H1 (cell line): ENCODE data around the gene CALHM5. TPM values are rescaled to one million over a fixed set of nuclear protein-coding genes. Genes with fewer than 3 reads are reported as not detected.

Experiments
- CTCF ChIA-PET: fragments of 300-600 bp; sonication (Branson Sonifier 250); formaldehyde crosslinking; loops from one replicate; lab custom pipeline; 2021; ENCODE audit not compliant: partially characterized antibody; lab: Charles Lee
- POLR2A ChIA-PET: fragments of 300-600 bp; sonication (Branson Sonifier 250); formaldehyde crosslinking; loops from one replicate; lab custom pipeline; 2021; ENCODE audit warnings: inconsistent platforms; ENCODE audit not compliant: partially characterized antibody; lab: Charles Lee
- DNase-seq, 2 experiments: peaks; one replicate each; pipeline versions ENCODE4 v3.0.0 to v3.0.0-alpha.2; 2010 to 2022; ENCODE audit warnings: low spot score in 2 of 2, low read depth in 1 of 2, mixed read lengths in 1 of 2
- FAIRE-seq: peaks from 2 replicates; lab custom pipeline; 2011; peaks lifted over from hg19 to GRCh38; lab: Jason Lieb, UNC
- H2AFZ ChIP-seq: 2 replicates; pipeline ENCODE4 v1.8.1; 2012; ENCODE audit warnings: low read length, inconsistent platforms
- H2AK5ac ChIP-seq: 2 replicates; pipeline ENCODE4 v1.6.1; 2013; ENCODE audit warnings: low read depth, low read length
- H2BK120ac ChIP-seq: replicated peaks from 2 replicates; pipeline ENCODE3; 2013; ENCODE audit warnings: low read depth, low read length, inconsistent platforms
- H2BK12ac ChIP-seq: 2 replicates; pipeline ENCODE4 v1.6.1; 2013; ENCODE audit warnings: low read depth, low read length
- H2BK15ac ChIP-seq: 2 replicates; pipeline ENCODE4 v1.6.1; 2013; ENCODE audit warnings: low read length
- H2BK20ac ChIP-seq: 2 replicates; pipeline ENCODE4 v1.6.1; 2013; ENCODE audit warnings: low read length
- H2BK5ac ChIP-seq: 2 replicates; pipeline ENCODE4 v1.6.1; 2013; ENCODE audit warnings: low read depth, low read length
- H3K14ac ChIP-seq: 2 replicates; pipeline ENCODE4 v1.6.1; 2013; ENCODE audit warnings: inconsistent platforms; ENCODE audit not compliant: insufficient read length
- H3K18ac ChIP-seq: 2 replicates; pipeline ENCODE4 v1.6.1; 2013; ENCODE audit warnings: low read length; ENCODE audit errors: extremely low read depth
- H3K23ac ChIP-seq: 2 replicates; pipeline ENCODE4 v1.6.1; 2013; ENCODE audit warnings: inconsistent platforms; ENCODE audit not compliant: insufficient read length
- H3K23me2 ChIP-seq: 2 replicates; pipeline ENCODE4 v1.6.1; 2013; ENCODE audit warnings: low read depth, low read length
- H3K27ac ChIP-seq: 2 replicates; pipeline ENCODE4 v1.6.1; 2011; ENCODE audit warnings: low read depth, low read length, inconsistent platforms
- H3K27me3 ChIP-seq, 4 experiments: replicated peaks in 1 of 4; 1 replicate in 1 of 4; 2 replicates in 3 of 4; pipeline versions ENCODE4 v1.6.1 to v1.8.1; 2011 to 2013; ENCODE audit warnings: low read length in 3 of 4, mild to moderate bottlenecking in 3 of 4, inconsistent platforms in 2 of 4, mixed read lengths in 2 of 4, moderate library complexity in 1 of 4; ENCODE audit not compliant: control insufficient read depth in 3 of 4, insufficient read depth in 3 of 4; ENCODE audit errors: extremely low read depth in 1 of 4
- H3K36me3 ChIP-seq, 4 experiments: 2 replicates each; pipeline versions ENCODE4 v1.6.1 to v1.8.1; 2011 to 2013; ENCODE audit warnings: mild to moderate bottlenecking in 4 of 4, low read length in 3 of 4, moderate library complexity in 2 of 4, control low read depth in 1 of 4, inconsistent platforms in 1 of 4; ENCODE audit not compliant: insufficient read depth in 4 of 4, control insufficient read depth in 2 of 4
- H3K4ac ChIP-seq: replicated peaks from 2 replicates; pipeline ENCODE3; 2013; ENCODE audit warnings: low read length, low read depth, mixed read lengths, inconsistent platforms; ENCODE audit not compliant: insufficient read length
- H3K4me1 ChIP-seq, 4 experiments: replicated peaks in 1 of 4; 1 replicate in 1 of 4; 2 replicates in 3 of 4; pipeline versions ENCODE4 v1.6.1 to v1.8.1; 2011 to 2013; ENCODE audit warnings: low read length in 3 of 4, inconsistent platforms in 2 of 4, mixed read lengths in 1 of 4; ENCODE audit not compliant: insufficient read depth in 4 of 4, control insufficient read depth in 3 of 4
- H3K4me2 ChIP-seq, 2 experiments: 2 replicates each; pipeline versions ENCODE4 v1.6.1 to v1.8.1; 2011 to 2013; ENCODE audit warnings: low read depth in 2 of 2, low read length in 2 of 2, control low read depth in 1 of 2, inconsistent platforms in 1 of 2, mild to moderate bottlenecking in 1 of 2; ENCODE audit not compliant: insufficient read depth in 1 of 2
- H3K4me3 ChIP-seq, 4 experiments: fragments of 200-600, 300-600 bp in 1 of 4; sonication (generic), shearing (Covaris generic), sonication (Bioruptor Twin) in 1 of 4; 2 replicates each; pipeline versions ENCODE4 v1.5.1 to v1.8.1; 2011 to 2016; ENCODE audit warnings: low read length in 4 of 4, low read depth in 3 of 4, control low read depth in 2 of 4, inconsistent platforms in 2 of 4, mild to moderate bottlenecking in 2 of 4, mixed read lengths in 1 of 4, moderate library complexity in 1 of 4; ENCODE audit not compliant: insufficient read depth in 2 of 4; ENCODE audit errors: extremely low read depth in 1 of 4
- H3K56ac ChIP-seq: replicated peaks from 2 replicates; pipeline ENCODE3; 2013; ENCODE audit warnings: low read depth, mild to moderate bottlenecking, mixed read lengths, low read length, inconsistent platforms; ENCODE audit not compliant: insufficient read length
- H3K79me1 ChIP-seq: 2 replicates; pipeline ENCODE4 v1.6.1; 2013; ENCODE audit warnings: low read depth, low read length, control low read depth
- H3K79me2 ChIP-seq, 2 experiments: 2 replicates each; pipeline versions ENCODE4 v1.6.1 to v1.8.1; 2012 to 2013; ENCODE audit warnings: low read length in 2 of 2, mild to moderate bottlenecking in 2 of 2, inconsistent platforms in 1 of 2; ENCODE audit not compliant: insufficient read depth in 2 of 2, control insufficient read depth in 1 of 2
- H3K9ac ChIP-seq, 4 experiments: replicated peaks in 1 of 4; 1 replicate in 1 of 4; 2 replicates in 3 of 4; pipeline versions ENCODE4 v1.6.1 to v1.8.1; 2011 to 2013; ENCODE audit warnings: low read depth in 3 of 4, low read length in 3 of 4, control low read depth in 2 of 4, mild to moderate bottlenecking in 2 of 4, moderate library complexity in 2 of 4, inconsistent platforms in 1 of 4; ENCODE audit errors: extremely low read depth in 1 of 4
- H3K9me3 ChIP-seq, 2 experiments: 2 replicates each; pipeline versions ENCODE4 v1.6.1 to v1.8.1; 2012 to 2013; ENCODE audit warnings: mild to moderate bottlenecking in 2 of 2, moderate library complexity in 2 of 2, control low read depth in 1 of 2, inconsistent platforms in 1 of 2, low read depth in 1 of 2, low read length in 1 of 2, mixed read lengths in 1 of 2; ENCODE audit not compliant: insufficient read depth in 2 of 2
- H4K20me1 ChIP-seq, 2 experiments: replicated peaks in 1 of 2; 2 replicates each; pipeline versions ENCODE3 to v1.8.1; 2011 to 2013; ENCODE audit warnings: inconsistent platforms in 2 of 2, low read length in 2 of 2, mild to moderate bottlenecking in 1 of 2; ENCODE audit not compliant: insufficient read depth in 2 of 2, control insufficient read depth in 1 of 2
- H4K5ac ChIP-seq: 2 replicates; pipeline ENCODE4 v1.6.1; 2013; ENCODE audit warnings: low read length, low read depth, mixed read lengths, inconsistent platforms; ENCODE audit not compliant: insufficient read length
- H4K8ac ChIP-seq: 2 replicates; pipeline ENCODE4 v1.8.0; 2013; ENCODE audit warnings: mild to moderate bottlenecking, moderate library complexity, low read length, inconsistent platforms; ENCODE audit not compliant: insufficient read depth; ENCODE audit errors: extremely low read depth
- H4K91ac ChIP-seq: replicated peaks from 2 replicates; pipeline ENCODE3; 2013; ENCODE audit warnings: low read length, mixed read lengths, inconsistent platforms; ENCODE audit not compliant: insufficient read length
- CHD1 ChIP-seq: IDR thresholded peaks from 2 replicates; pipeline ENCODE4 v1.6.1; 2012; ENCODE audit warnings: low read depth, low read length, improper control_type of control experiment
- JUN ChIP-seq: IDR thresholded peaks from 2 replicates; pipeline ENCODE4 v1.6.1; 2011; ENCODE audit warnings: low read depth, mild to moderate bottlenecking, improper control_type of control experiment, low read length
- SIX5 ChIP-seq: IDR thresholded peaks from 2 replicates; pipeline ENCODE4 v1.6.1; 2011; ENCODE audit warnings: mild to moderate bottlenecking, low read depth, low read length
- WGBS, 2 experiments: shearing (Covaris generic) in 1 of 2; methylation state at CpG; one replicate each; pipeline versions ENCODE4 v1.1.6 to v1.1.7; 2013 to 2015; ENCODE audit warnings: low lambda C conversion rate in 2 of 2, mixed read lengths in 2 of 2, inconsistent platforms in 1 of 2, low coverage in 1 of 2, missing lambda C conversion rate in 1 of 2; ENCODE audit not compliant: insufficient replicate concordance in 2 of 2, insufficient coverage in 1 of 2, insufficient read length in 1 of 2; ENCODE audit errors: extremely low coverage in 1 of 2, missing lambda C conversion rate in 1 of 2; 5-methylcytosine and 5-hydroxymethylcytosine counted together
- polyA plus RNA-seq, 7 experiments: library from polyadenylated mRNA; depleted of rRNA in 3 of 7; stranded (reverse) in 5 of 7; unstranded in 2 of 7; fragments of >200 nt in 5 of 7; fragments of 200-250 nt in 2 of 7; gene quantifications; 1 replicate in 5 of 7; 2 replicates in 1 of 7; 4 replicates in 1 of 7; pipeline versions ENCODE4 v1.2.1 to v1.2.3, GENCODE V29; 2011 to 2013; ENCODE audit warnings: missing spikeins in 2 of 7, mixed read lengths in 2 of 7
- total RNA-seq: library from RNA; stranded (reverse); fragmentation: NEBNext Ultra II Directional; extraction: Animal tissue kit (Norgen Biotek cat#: 25700); gene quantifications from 2 replicates; pipeline ENCODE4 v1.2.1, GENCODE V29; 2021

CALHM5 gene
- total and polyA plus RNA-seq, 2 of the 8 experiments (the other 6 are each of a cell fraction or from before 2014, with no cell fraction given), result 0.05 to 0.09 TPM

- H3K4ac ChIP-seq, result no peak overlapping the region
- no peak for FAIRE-seq
These were observed 27.8 kb upstream of the CALHM5 start for GRCh38 chr6:116483616-116484015.

More at GRCh38 chr6:116483616-116484015, 27.8 kb upstream of the CALHM5 start:
- no peak for TF ChIP-seq CHD1
- TF ChIP-seq JUN, result no peak
- no peak for TF ChIP-seq SIX5
- Histone ChIP-seq H2BK120ac (no peak overlapping the region), H3K36me3 (no peaks in the 10 kb centered on the region), H3K9me3 (no peaks in the 10 kb centered on the region), H2AFZ (no peak overlapping the region), H3K79me1 (no peaks in the 10 kb centered on the region), H3K18ac (no peak overlapping the region), H3K23me2 (no peaks in the 10 kb centered on the region), H2BK5ac (no peak overlapping the region), H4K8ac (no peak overlapping the region), H3K56ac (no peak overlapping the region), H2BK20ac (no peak overlapping the region), H2BK12ac (no peak overlapping the region), H3K14ac (no peak overlapping the region), H4K5ac (no peak overlapping the region), H2AK5ac (no peak overlapping the region), H2BK15ac (no peak overlapping the region), H3K27ac (no peak overlapping the region), H3K9ac (no peak overlapping the region), H4K91ac (no peak overlapping the region), H3K79me2 (no peaks in the 10 kb centered on the region), H3K4me2 (no peak overlapping the region), H3K4me3 (no peak overlapping the region), H3K4me1 (no peaks in the 10 kb centered on the region), H3K27me3 (no peaks in the 10 kb centered on the region), H4K20me1 (no peaks in the 10 kb centered on the region), H3K23ac (no peak overlapping the region)
- POLR2A ChIA-PET, result no interaction called here
- CTCF ChIA-PET, result interaction anchor here (1.0 to 2.7 kb wide), 2 partner anchors 15 to 195 kb away, joined by 4 to 11 read pairs; no protein-coding TSS in a partner anchor
- no peak for DNase-seq
- 90% methylated on average over 2 of the region's 2 CpGs; no CpG with 5 or more reads in 1 of the 2 experiments for WGBS, 2 experiments
